NCI-H1436 treated with DMSO at 0.1 percent for 48 hours (cell line): ENCODE measurements around the gene CAPN15.
"Not testable (repeated sequence)": the region's sequence is repeated elsewhere in the genome, so short reads cannot be mapped to it uniquely, and the experiment has no call there.

Experiments used
- DNase-seq: peaks from one replicate; lab custom pipeline; 2025; lab: John Stamatoyannopoulos, UW

CAPN15 gene

DNA sequence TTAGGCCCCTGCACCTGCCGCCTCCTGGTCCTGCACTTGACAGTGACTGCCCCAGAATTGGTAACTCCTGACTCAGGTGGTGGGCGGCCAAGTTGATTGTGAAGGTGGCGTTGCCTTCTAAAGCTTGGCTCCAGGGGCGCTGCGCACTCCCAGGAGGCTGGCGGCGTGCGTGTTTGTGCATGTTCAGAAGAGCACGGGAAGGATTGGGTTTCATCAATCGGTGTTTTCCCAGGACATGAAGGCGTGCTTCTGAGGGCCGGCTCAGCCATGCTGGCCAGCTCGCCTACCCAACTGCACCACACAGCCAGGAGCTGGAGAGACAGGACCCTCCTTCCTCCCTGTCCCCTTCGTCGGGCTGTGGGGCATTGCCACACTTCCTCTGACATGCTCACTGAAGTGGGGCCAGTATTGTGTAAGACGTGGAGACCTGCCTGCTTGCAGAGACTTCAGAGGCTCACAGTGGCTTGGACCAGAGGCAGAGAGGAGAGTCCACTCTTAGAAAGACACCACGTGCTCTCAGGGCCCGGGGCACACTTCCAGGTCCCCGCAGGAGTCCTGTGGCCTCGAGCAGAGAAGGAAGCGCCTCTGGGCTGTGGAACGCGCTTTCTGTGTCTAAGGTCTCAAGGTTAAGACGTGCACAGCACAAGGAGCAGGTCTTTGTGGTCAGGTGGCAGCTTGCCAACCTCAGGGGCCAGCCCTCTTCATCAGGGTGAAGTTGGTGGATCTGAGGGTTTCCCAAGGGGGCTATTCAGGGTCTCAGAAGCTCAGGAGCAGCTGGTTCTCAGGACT, 65.2 kb downstream of the CAPN15 start:
- DNase-seq = peak; percentile 50

DNA sequence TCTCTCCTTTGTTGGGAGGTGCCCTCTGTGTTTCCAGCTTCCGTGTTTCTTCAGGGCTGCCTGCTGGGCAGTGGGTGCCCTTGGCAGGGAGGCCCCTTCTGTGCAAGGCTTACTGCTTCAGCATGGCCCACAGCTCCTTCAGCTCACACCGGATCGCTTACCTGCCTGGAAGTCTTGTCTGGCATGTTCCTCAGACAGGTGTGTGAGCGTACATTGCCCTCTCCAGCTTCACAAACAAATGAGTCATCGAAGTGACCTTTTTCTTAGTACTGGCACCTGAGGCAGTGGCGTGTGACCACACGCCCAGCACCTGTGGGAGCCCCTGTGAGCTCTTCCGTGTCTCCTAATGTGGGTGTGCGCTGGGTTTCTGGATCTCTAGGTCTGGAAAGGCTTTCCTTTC, 65.9 kb downstream of the CAPN15 start:
- no peak for DNase-seq

DNA sequence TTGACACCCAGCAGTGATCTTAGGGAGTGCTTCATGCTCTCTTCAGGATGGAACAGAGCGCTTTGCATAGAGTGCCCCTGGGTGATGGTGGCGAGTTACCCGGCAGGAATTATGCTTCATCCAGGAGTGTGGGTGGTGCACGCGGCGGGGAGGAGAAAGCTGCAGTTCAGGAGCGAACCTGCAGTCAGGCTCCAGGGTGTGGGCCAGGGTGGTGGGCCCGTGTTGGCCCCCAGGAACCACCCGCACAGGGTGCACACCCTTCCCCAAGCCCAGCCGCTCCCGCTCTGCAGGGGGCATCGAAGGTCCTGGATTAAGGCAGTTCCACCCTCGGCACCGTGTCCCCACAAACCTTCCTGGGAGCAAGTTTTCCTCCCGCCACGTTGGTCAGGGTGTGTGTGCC, 66.3 kb downstream of the CAPN15 start:
- DNase-seq = no peak

DNA sequence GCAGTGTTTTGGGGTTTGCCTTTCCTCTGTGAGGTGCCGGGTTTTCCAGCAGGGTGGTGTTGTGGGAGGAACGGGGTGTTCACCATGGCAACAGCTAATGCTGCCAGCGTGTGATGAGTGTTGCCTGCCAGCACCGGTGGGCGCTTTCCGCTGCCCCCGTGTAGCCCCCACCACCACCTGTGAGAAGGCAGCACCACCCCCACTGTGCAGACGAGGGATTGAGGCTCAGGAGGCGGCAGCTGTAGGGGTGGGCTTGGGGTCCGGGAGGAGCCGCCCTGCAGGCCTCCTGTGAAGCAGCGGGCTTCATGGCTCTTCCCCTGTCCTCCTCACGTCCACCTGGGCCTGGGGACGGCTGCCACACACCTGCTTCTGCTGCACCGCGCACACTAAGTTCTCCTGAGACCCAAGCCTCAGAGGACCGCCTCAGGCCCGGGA, 67.6 kb downstream of the CAPN15 start:
- no peak for DNase-seq

DNA sequence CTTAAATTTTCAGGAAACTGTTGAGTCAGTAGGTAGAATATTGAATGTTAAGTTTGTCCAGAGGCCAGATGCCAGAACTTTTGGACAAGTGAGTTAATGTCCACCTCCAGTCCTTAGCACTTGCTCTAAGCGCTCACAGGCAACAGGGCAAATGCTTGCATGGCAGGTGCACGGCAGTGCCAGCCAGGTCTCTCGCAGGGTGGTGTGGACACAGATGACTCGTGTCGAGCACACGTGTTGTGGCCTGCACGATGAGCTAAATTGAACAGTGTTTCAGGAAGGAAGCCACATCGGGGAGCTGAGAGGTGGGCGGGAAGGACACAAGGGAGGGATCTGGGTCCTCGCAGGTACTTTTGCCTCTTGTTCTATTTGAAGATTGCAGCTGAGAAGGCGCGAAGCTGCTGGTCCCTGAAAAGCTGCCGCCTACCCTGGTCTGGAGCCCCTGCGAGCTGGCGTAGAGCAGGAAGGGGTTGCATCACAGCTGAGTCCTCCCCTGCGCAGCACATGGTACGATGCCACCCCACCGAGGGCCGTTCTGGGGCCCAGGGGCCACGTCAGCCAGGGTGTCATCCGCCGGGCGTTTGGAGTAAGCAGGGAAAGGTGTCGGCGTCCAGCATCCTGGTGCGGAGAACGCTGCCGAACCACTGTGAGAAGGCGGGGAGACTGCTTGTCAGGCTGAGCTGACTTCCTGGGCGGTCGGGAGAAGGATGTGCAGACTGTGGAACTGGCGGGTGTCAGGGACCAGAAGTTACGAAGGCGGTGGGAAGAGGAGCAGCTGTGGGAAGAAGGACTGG, 68.6 kb downstream of the CAPN15 start:
- no peak for DNase-seq

DNA sequence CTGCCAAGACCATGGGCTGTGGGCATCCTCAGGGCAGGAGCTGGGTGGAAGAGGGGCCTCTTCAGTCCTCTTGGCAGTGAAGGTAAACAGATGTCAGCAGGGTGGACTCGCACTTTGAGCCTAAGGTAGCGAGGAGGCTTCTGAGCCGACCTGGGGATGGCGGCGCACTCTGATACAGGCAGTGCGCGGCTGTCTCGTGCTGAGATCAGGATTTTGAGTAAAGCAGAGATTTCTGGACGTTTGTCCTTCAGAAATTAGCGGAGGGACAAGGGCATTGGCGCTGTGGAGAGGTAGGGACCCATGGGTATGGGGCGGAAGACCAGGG, 69.2 kb downstream of the CAPN15 start:
- DNase-seq = no peak

DNA sequence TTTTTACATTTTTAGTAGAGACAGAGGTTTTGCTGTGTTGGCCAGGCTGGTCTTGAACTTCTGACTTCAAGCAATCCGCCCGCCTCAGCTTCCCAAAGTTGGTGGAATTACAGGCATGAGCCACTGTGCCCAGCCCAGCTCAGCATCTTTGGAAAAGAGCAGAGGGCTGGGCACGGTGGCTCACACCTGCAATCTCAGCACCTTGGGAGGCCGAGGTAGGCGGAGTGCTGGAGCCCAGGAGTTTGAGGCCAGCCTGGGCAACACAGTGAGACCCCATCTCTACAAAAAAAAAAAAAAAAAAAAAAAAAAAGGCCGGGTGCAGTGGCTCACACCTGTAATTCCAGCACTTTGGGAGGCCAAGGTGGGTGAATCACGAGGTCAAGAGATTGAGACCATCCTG, 70.1 kb downstream of the CAPN15 start:
- not testable (repeated sequence) for DNase-seq

DNA sequence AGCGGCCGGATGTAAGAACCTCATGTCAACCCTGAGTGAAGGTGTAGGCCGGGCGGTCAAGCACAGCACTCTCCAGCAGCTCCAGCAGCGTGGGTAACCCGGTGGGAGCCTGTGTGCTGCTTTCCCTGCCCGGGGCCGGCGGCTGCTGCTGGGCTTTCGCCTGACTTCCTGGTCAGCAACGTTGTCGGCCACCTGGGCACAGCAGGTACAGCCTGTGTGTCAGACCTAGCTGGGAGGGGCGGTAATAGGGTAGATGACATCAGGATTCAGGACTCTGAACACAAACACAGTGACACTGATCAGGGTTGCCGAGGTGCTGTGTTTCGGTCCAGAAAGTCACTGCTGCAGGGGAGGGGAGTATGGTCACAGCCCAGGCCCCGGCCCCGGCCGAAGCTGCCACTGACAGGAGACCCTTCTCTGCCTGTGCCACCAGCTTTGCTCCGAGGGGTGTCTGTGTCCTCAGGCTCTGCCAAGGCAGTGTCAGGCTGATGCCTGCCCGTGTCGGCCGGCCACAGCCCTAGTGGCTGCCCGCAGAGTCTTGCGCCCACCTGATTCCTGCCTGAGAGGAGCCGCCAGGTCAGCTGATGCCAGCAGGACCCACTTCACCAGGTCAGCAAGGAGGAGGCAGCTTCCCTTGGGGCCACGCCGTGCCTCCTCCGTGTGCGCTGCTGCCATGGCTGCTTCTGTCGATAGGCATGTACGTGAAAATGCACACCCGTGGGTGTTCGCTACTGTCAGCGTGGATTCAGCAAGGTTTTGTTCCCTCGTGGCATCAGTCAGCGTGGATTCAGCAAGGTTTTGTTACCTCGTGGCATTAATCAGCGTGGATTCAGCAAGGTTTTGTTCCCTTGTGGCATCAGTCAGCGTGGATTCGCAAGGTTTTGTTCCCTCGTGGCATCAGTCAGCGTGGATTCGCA, 71.6 kb downstream of the CAPN15 start:
- DNase-seq = no peak

DNA sequence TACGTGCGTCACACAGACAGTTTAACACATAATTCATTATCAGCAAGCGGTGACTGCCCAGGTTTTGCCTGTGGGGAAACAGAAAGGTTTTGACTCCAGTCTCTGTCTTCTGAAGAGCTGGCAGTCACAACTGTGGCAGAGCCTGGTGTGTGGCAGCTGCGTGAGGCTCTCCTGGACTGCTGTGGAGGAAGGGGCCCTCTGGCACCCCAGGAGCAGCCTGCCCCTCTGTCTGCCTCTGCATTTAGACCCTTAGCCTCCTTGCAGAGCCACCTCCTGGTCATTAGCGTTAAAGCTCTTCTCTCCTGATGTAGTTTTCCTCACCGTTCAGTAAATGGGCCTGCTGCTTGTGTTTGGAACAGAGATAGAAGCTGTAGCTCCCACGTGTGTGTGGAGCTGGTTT, 73.3 kb downstream of the CAPN15 start:
- no peak for DNase-seq

DNA sequence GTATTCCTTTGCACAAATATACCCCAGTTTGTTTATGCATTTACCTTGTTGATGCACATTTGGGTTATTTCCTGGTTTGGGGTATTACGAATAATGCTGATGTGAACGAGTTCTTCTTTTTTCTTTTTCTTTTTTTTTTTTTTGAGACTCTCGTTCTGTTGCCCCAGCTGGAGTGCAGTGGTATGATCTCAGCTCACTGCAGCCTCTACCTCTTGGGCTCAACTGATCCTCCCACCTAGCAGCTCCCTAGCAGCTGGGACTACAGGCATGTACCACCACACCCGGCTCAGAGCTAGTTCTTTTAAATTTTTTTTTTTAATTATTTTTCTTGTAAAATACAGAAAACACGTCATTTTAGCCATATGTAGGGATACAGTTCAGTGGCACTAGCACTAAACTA, 76.4 kb downstream of the CAPN15 start:
- DNase-seq = no peak
